GM18508 (cell line): Measurements from ENCODE around the gene TCERG1L.
"Not testable (repeated sequence)": the region's sequence is repeated elsewhere in the genome, so short reads cannot be mapped to it uniquely, and the experiment has no call there.

Source experiments
- ATAC-seq: cut with Tn5 transposase; IDR thresholded peaks from one replicate; pipeline ENCODE4 v1.9.1; 2021; ENCODE audit warnings: moderate number of reproducible peaks; ENCODE audit not compliant: insufficient read depth, unreplicated experiment

The TCERG1L gene

GRCh38 chr10:131080571-131080970 lies 230.9 kb downstream of the TCERG1L start:
- no peak for ATAC-seq

DNA sequence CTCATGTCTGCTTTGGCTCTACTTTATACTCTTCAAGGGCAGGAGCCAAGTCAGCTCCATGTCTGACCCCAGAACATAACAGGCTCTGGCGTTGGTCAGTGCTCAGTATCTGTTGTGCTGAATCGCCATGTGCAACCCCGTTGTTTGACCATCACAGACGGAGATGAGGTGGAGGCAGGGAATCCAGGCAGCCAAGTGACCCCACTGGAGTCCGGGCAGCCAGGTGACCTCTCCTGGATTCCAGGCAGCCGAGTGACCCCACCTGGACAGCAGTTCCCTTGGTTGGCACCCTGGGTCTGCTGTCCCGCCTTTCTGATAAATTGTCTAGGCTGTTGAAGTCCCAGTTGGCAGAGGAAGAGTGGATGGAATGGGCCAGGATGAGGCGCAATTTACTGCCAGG lies 232.2 kb downstream of the TCERG1L start:
- no peak for ATAC-seq

DNA sequence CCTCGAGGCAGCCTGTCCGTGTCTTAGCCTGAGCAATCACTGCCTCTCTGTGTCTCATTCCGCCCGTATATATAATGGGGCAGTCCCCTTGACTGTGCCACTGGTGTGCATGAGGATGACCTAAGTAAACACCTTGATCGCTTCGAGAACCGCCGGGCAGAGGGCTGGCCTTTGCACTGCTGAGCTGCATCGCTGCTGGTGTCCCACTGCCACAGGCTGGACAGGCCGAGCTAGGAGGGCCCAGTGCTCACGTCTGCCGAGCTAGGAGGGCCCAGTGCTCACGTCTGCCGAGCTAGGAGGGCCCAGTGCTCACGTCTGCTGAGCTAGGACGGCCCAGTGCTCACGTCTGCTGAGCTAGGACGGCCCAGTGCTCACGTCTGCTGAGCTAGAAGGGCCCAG lies 232.6 kb downstream of the TCERG1L start:
- not testable (repeated sequence) for ATAC-seq

- no peak for ATAC-seq
Observed at GRCh38 chr10:131078131-131078881, 233.2 kb downstream of the TCERG1L start.

GRCh38 chr10:131077724-131078123 lies 233.8 kb downstream of the TCERG1L start:
- ATAC-seq, result no peak

- ATAC-seq, result no peak
Observed at GRCh38 chr10:131077031-131077430, 234.5 kb downstream of the TCERG1L start.

- ATAC-seq, result no peak
Observed at GRCh38 chr10:131076356-131076755, 235.2 kb downstream of the TCERG1L start.

GRCh38 chr10:131075218-131075770 lies 236.2 kb downstream of the TCERG1L start:
- ATAC-seq, result no peak

GRCh38 chr10:131074682-131075081 lies 236.8 kb downstream of the TCERG1L start:
- no peak for ATAC-seq

GRCh38 chr10:131073469-131074035 lies 238.0 kb downstream of the TCERG1L start:
- no peak for ATAC-seq

DNA sequence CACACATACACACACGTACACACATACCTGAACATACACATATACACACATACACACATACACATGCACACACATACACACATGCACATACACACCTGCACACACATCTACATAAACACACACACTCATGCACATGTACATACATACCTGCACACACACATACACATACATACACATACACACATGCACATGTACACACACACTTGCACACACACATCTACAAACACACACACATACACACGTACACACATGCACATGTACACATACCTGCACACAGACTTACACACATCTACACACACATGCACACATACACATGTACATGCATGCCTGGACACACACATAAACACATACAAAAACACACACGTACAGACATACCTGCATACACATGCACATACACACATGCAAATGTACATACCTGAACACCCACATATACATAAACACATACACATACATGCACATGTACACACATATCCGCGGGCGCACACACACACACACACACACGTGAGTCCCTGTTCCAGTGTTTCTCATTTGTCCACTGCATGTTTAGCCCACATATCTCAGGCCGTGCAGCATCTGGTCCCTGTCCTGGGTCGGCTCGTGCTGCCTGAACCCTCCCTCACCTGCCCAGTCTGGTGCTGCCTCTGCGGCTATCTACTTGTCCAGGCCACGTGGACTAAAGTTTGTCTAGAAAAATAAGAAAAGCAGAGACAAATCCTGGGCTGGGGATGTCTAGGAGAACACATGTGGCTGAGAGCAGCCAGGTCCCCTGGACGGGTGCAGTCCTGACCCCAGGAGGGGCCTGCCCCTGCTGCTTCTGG lies 238.7 kb downstream of the TCERG1L start:
- ATAC-seq, result no peak

DNA sequence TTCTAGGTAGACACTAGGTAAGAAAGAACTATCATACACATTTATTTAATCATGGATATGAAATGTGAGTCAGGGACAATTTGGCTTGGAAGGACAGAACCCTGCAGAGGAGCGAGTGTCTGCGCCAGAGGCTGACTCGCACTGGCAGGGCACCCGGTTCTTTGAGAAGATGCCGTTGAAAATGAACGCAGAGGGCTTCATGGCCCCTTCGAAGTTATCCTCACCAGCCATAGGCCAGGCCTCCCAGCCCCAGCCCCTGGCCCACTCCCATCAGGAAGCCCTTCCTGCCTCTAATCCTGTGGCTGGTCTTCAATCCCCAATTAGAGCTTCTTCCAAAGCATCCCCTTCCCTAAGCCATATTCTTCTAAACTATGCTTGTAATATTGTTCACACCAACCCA lies 239.8 kb downstream of the TCERG1L start:
- ATAC-seq, result no peak

GRCh38 chr10:131070856-131071255 lies 240.7 kb downstream of the TCERG1L start:
- no peak for ATAC-seq

- ATAC-seq, result no peak
Observed at GRCh38 chr10:131068760-131069159, 242.8 kb downstream of the TCERG1L start.

DNA sequence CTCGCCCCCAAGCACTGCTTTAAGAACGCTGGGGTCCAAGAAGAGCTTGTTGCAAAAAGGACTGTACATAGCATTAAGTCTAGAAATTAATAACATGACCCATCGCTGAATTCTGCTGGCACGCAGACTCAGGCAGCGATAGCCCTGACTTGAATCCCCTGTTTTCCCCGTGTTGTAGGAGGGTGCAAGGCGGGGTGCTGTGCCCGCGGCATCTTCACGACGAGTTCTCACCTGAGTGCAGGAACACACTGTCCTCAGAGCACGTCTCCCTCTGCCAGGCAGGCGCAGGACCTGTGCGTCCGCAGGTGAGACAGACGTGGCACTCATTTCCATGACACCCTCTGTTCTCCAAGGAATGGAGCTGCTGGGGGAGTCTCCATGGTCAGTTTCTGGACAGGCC lies 243.2 kb downstream of the TCERG1L start:
- ATAC-seq, result no peak

GRCh38 chr10:131067690-131068089 lies 243.8 kb downstream of the TCERG1L start:
- no peak for ATAC-seq

DNA sequence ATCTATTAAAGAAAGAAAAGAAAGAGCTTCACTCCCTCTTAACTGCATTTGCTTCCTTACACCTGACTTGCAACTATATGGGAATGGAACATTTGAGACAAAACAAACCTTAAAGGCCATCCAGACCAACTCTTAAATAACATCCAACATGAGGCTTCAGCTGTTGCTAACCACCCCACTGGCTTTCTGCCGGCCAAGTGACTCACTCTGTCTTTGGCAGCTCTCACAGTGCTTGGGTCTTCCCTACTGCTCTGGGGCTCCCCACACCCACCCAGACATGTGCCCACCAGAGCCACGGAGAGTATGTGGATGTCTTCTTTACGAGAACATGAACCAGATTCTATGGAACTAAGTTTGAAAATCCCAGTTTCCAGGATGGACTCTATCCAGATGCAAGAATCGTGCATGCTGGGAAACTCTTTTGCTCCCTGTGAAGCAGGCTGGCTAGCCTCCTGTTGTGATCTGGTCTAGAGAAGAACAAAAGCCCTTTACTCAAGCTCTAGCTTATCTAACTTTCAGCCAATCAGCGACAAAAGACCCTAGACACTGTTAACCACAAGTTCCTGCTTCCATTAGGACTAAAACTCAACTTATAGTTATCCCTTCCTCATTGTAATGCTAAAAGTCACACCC lies 245.7 kb downstream of the TCERG1L start:
- no peak for ATAC-seq

DNA sequence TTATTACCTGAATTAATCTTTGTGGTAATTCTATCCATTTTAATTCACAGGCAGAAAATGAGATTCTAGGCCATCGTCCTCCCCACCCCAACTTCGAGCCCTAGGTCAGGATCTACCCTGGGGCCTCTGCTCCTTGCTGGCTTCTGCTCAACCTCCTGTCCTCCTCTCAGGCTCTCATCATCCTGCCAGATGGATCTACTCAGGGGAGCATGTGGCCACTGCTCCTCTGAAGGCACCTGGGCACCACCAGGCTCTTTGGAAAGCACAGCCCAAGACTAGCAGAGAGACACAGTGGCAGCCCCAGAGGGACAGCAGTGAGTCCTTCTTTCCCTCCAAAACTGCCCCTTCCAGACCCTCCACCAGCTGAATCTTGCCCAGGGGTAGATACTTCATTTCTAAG lies 248.2 kb downstream of the TCERG1L start:
- ATAC-seq, result no peak

- ATAC-seq, result no peak
Observed at GRCh38 chr10:131062621-131063260, 248.8 kb downstream of the TCERG1L start.

- ATAC-seq, result no peak
Observed at GRCh38 chr10:131061216-131061615, 250.3 kb downstream of the TCERG1L start.
